Astrocyte of the cerebellum (primary cell): ENCODE results near the gene BLNK.

Source experiments
- DNase-seq: peaks from one replicate; pipeline ENCODE4 v3.0.0-alpha.2; 2011; ENCODE audit warnings: low read depth
- H3K4me3 ChIP-seq: 2 replicates; pipeline ENCODE4 v1.5.1; 2011; ENCODE audit warnings: mild to moderate bottlenecking, low read depth, low read length, moderate library complexity
- CTCF ChIP-seq: IDR thresholded peaks from 2 replicates; pipeline ENCODE4 v1.5.1; 2012; ENCODE audit warnings: low read length, low read depth, moderate library complexity, mild to moderate bottlenecking; ENCODE audit errors: missing control alignments
- in situ Hi-C: cut with HindIII; loops from 2 replicates; pipeline ENCODE4 v1.10.0; 2017; ENCODE audit warnings: low sequenced_read_pairs

BLNK gene

DNA sequence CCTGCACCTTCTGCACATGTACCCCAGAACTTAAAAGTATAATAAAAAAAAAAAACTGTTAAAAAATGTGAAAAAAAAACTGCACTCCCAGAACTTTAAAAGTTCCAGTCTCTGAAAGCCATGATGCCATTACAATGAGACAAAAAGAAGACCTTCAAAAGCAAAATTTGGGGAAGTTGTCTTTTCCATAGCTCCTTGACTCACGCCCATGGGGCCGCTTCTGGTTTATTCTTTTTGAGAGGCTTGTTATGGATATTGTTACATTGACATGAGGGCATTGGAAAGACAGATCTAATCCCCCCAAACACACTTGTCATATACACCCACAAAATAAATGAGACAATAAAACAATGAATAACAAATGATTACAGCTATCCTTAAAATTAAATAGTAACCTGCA lies 798 bp downstream of the BLNK start:
- in situ Hi-C loops = no loop called here
- DNase-seq = no peak
- TF ChIP-seq CTCF = no peak
- no peak overlapping the region for H3K4me3 ChIP-seq

DNA sequence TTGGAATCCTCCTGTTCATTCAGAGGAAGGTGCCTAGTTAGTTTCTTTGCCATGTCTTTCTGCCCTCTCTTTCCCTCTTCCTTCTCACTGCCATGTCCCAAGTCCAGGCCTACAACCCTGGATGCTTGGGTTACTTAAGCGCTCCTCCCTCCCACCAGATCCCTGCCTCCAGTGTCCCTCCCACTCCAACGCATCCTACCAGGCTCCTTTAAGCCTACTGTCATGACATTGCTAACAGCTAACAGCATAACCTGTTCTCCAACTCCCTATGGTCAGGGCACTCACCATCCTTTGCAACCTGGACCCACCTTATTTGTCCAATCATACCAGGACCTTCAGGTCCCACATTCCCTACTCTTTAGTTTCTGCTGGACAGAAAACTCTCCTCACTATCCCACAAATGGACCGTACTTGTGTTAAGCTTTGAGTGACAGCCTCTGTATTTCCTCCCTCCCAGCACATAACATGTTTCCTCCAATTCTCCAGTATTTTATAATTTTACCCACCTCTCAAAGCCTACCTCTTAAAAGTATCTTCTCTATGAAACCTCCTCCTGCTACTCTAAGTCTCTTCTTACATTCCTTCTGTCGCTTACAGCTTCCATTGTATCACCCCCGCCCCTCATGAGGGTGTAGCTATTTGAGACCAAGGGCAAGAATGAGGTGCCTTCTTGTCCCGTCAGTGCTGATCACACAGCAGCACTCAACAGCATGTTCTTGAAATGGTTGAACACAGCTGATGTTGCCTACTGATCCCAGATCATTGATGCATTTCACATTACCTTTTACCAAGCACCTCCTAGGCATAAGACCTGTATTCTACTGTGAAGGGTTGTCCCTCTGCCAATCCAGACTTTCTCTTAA lies 1.7 kb downstream of the BLNK start:
- TF ChIP-seq CTCF = no peak
- in situ Hi-C loops = no loop called here
- H3K4me3 ChIP-seq = no peak overlapping the region
- DNase-seq = no peak

- in situ Hi-C loops = no loop called here
- no peak overlapping the region for H3K4me3 ChIP-seq
- TF ChIP-seq CTCF = no peak
- no peak for DNase-seq
These were observed 2.9 kb downstream of the BLNK start for GRCh38 chr10:96268341-96268909.

- H3K4me3 ChIP-seq = no peak overlapping the region
- DNase-seq = no peak
- no peak for TF ChIP-seq CTCF
- in situ Hi-C loops = no loop called here
These were observed 4.1 kb downstream of the BLNK start for GRCh38 chr10:96267234-96267705.

DNA sequence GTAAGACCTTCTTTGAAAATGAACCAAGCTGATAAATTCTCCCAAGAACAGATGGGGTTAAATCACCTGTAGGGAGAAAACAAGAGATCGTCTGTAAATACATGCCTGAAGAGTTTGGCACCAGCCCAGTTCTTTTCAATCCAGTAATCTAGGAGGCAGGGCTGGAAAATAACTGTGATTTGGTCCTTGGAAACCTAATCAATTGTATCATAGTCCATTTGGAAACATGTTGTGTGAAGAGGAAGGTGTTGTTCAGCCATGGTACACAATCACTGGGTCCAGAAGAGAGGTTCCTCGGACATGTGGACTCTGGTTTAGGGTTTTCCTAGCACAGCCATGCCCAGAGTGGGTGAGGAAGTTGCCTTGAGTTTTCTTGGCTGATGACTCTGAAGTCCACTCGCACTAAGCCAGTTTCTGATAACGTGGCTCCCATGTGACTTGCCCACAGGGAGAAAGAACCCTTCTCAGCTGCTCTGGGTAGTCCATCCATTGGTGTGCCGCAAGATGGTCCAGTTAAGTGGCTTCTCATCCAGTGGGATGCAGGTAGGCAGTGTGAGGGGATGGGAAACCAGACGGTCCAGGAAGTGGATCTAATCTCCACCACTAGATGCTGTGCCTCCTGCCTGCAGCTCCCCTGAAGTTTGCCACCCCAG lies 5.1 kb downstream of the BLNK start:
- TF ChIP-seq CTCF = no peak
- in situ Hi-C loops = no loop called here
- H3K4me3 ChIP-seq = no peak overlapping the region
- DNase-seq = no peak

DNA sequence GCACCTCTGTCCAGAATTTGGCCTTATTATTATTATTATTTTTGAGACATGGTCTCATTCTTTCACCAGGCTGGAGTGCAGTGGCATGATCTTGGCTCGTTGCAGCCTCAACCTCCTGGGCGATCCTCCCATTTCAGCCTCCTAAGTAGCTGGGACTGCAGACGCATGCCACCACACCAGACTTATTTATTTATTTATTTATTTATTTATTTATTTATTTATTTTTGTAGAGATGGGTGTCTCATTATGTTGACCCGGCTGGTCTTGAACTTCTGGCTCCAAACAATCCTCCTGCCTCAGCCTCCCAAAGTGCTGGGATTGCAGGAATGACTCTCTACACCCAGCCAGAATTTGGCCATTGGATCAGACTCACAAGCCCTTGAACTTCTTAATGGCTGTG lies 6.4 kb downstream of the BLNK start:
- DNase-seq = no peak
- no peak for TF ChIP-seq CTCF
- no peak overlapping the region for H3K4me3 ChIP-seq
- in situ Hi-C loops = no loop called here
